AG04449 (cell line): ENCODE results near the gene SIX5.

Experiments
- CTCF ChIA-PET: fragments of 350-600 bp; formaldehyde crosslinking; extraction: SDS; loops from one replicate; lab custom pipeline; 2021; ENCODE audit warnings: antibody characterized with exemption; lab: Yijun Ruan, JAX
- POLR2A ChIA-PET: fragments of 400-600, 350-600 bp; formaldehyde crosslinking; extraction: SDS; loops from one replicate; lab custom pipeline; 2020; ENCODE audit warnings: antibody characterized with exemption, inconsistent platforms; lab: Yijun Ruan, JAX
- DNase-seq: peaks from one replicate; pipeline ENCODE4 v3.0.0-alpha.2; 2010; ENCODE audit warnings: low read depth, low spot score
- H3K4me3 ChIP-seq: 2 replicates; pipeline ENCODE4 v1.5.1; 2011; ENCODE audit warnings: low read depth, mild to moderate bottlenecking, control low read depth, low read length
- CTCF ChIP-seq: IDR thresholded peaks from one replicate; pipeline ENCODE4 v1.5.1; 2011; ENCODE audit warnings: mild to moderate bottlenecking, moderate library complexity, low read length, control low read depth, inconsistent platforms; ENCODE audit not compliant: insufficient read depth; ENCODE audit errors: missing control alignments

SIX5 gene

GRCh38 chr19:45768984-45769782 is at the start of gene SIX5:
Gene SIX5, minus strand, starts transcription at chr19:45769252. Its CDS starts 408 bp downstream, at chr19:45768844.
- DNase-seq, result peak; percentile 73
- no peak for TF ChIP-seq CTCF
- ChIA-PET CTCF (interaction anchor here (0.6 to 9.9 kb wide), 27 partner anchors 9 to 256 kb away, joined by 3 to 170 read pairs (median 6); partner anchors contain the start of genes DMPK, DMWD, FBXO46 and QPCTL), POLR2A (interaction anchor here (0.6 to 6.2 kb wide), 13 partner anchors 13 to 76 kb away, joined by 3 to 65 read pairs (median 6); partner anchors contain the start of genes DMPK, DMWD, FBXO46 and QPCTL)
- peak within 1 kb of the TSS; percentile 77 for H3K4me3 ChIP-seq

GRCh38 chr19:45817725-45818301 is 48.8 kb upstream of the SIX5 start:
- ChIA-PET POLR2A (interaction anchor here (0.7 kb wide), 1 partner anchor 70 kb away, joined by 3 read pairs; no protein-coding TSS in a partner anchor), CTCF (interaction anchor here (1.0 to 10.8 kb wide), 19 partner anchors 14 to 209 kb away, joined by 3 to 231 read pairs (median 10); partner anchors contain the start of genes DMWD, IRF2BP1 and SIX5)
- H3K4me3 ChIP-seq, result no peak overlapping the region
- no peak for DNase-seq
- no peak for TF ChIP-seq CTCF

- peak; percentile 38 for DNase-seq
- H3K4me3 ChIP-seq, result no peak overlapping the region
- TF ChIP-seq CTCF, result peak; percentile 88
- CTCF ChIA-PET, result interaction anchor here (0.5 to 10.8 kb wide), 41 partner anchors 13 to 262 kb away, joined by 3 to 231 read pairs (median 4); partner anchors contain the start of genes DMWD, FOXA3, IRF2BP1 and SIX5
- POLR2A ChIA-PET, result interaction anchor here (0.6 to 1.0 kb wide), 2 partner anchors 48 to 54 kb away, joined by 3 to 5 read pairs; partner anchors contain the start of gene SIX5
Measured at GRCh38 chr19:45817010-45817724, 48.1 kb upstream of the SIX5 start.

GRCh38 chr19:45816236-45817009 is 47.4 kb upstream of the SIX5 start:
- no peak overlapping the region for H3K4me3 ChIP-seq
- no peak for DNase-seq
- ChIA-PET POLR2A (interaction anchor here (0.6 to 1.0 kb wide), 2 partner anchors 47 to 54 kb away, joined by 3 to 5 read pairs; partner anchors contain the start of gene SIX5), CTCF (interaction anchor here (0.5 to 10.8 kb wide), 40 partner anchors 12 to 263 kb away, joined by 3 to 231 read pairs (median 4); partner anchors contain the start of genes DMWD, FOXA3, IRF2BP1 and SIX5)
- TF ChIP-seq CTCF, result no peak

GRCh38 chr19:45815481-45816216 is 46.6 kb upstream of the SIX5 start:
- CTCF ChIA-PET, result interaction anchor here (1.2 to 10.8 kb wide), 9 partner anchors 11 to 68 kb away, joined by 5 to 231 read pairs (median 46); partner anchors contain the start of genes DMWD, IRF2BP1 and SIX5
- no peak overlapping the region for H3K4me3 ChIP-seq
- POLR2A ChIA-PET, result no interaction called here
- no peak for TF ChIP-seq CTCF
- no peak for DNase-seq
